Occipital lobe (tissue), 2 donors: ENCODE data around the gene TES. TPM values are rescaled to one million over a fixed set of nuclear protein-coding genes. Genes with fewer than 3 reads are reported as not detected.

Experiments
- DNase-seq: peaks from one replicate; lab custom pipeline; 2025; lab: John Stamatoyannopoulos, UW
- total RNA-seq: library from RNA; depleted of rRNA; stranded (reverse); fragments of >200 nt; gene quantifications from one replicate; pipeline ENCODE4 v1.2.3, GENCODE V29; 2014

TES gene
- total RNA-seq, 1 donor from 2014 or later, result 13.4 TPM

DNA sequence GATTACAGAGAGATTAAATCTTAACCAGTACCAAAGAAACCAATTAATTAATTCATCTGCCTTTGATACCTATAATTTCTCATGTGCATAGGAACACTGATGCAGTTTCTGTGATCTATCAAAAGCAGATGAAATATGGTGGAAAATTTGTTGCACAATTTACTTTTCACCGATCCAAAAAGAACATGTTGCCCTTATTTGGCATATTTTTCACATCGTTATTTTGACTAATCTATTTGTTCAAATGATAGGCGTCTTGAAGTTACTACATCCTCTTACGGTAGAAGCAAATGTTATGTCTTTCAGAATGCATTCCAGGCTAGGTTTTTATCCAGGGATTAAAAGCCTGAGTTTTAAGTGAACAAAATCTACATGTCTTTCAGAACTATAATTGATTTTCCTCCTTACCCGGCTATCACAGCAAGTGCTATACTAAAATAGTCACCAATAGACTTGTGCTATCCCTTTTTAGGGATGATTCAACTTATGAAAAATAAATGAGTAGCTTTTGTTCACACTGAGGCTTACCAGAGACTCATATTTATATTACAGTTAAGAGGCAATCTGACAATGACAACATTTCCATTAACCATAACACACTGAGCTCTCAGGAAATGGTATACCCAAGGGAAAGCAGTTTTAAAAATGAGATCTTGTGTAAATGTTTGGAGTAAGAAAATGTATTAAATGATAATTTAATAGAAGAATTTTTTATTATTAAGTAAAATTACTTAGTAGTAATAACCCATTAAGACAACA is 16.8 kb upstream of the TES start:
- no peak for DNase-seq

DNA sequence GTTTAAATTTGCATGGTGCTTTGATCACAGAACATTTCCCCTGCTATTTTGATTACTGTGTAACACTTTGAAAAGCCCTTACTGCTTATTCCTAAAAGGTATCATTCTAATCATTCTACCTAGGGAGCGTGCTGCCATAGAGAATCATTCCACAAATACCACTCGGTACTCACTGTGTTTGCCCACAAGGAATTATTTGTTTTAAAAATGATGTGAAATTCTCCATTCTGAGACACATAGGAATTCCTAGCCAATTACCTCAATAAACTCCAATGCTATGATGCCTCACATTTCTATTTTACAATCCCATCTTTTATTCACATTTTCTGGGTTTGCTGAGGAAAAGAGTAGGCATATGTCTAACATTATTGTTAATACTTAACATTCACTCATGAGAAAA is 16.2 kb upstream of the TES start:
- DNase-seq, result no peak

DNA sequence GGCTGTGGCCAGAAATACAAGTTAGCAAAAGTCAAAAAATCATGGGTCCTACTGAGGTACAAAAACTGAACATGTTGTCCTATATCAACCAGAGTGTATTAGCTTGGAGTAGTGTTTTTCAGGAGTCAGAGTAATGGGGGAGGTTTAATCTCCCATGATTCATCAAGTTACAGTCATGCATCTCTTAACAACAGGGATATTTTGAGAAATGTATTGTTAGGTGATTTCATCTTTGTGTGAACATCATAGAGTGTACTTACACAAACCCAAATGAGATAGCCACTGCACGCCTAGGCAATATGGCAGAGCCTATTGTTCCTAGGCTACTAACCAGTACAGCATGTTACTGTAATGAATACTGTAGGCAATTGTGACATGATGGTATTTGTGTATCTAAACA is 14.9 kb upstream of the TES start:
- DNase-seq, result no peak

DNA sequence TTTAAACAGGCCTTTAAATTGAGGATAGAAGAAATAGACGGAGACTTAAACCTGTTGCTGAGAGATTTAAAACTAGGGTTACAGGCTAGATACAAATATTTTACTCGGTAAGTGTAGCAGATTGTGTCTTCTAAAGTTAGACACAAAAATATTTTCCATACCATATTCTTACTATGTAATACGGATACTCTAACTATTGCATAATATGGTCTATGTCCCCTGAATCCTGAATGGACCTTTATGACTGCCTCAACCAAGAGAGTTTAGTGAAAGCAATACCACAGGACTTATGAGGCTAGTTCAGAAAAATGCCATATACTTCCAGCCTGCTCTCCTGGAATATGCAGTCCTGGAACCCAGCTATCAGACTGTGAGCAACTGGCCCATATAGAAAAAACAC is 13.4 kb upstream of the TES start:
- DNase-seq, result no peak

DNA sequence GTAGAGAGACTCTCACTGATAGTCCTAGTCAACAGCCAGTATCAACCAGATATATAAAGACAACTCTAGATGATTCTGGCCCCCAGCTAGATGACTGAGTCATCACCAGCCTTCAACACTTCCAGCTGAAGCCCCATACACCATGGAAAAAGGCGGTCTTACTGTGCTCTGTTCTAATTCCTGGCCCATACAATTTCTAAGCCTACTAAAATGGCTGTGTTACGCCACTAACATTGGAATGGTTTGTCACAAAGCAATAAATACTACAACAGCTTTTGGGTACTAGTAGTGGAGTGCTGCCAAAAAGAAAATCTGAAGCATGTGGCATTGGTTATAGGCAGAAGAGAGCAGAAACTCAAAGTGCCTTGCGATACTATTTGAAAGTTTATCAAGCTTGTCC is 13.0 kb upstream of the TES start:
- no peak for DNase-seq

DNA sequence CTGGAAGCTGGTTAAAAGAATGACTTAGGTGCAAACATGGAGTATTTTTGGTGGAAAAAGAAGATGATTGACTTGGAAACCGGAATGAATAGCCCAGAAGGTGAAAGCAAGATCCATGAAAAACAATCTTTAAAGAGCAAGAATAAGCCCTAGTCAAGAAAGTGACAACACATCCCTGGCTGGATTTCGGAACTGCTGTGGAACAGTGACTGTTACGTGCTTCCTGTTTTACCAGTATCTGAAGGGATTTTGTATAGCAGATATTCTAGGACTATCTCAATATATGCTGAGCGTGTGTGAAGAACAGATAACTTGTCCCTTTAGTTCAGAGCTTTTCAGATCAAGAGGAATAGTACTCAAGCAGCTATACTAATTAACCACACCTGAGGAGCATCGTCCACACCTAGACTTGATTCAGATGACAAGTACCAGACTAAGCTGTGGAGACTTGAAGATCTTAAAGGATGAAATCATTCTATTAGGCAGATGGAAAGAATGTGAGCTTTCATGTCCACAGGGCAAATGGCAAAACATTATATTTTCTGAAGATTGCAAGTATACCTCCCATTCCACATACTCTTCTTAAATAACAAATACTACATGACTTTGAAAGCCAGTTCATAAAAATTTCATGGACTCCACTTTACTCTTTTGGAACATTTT is 11.5 kb upstream of the TES start:
- no peak for DNase-seq

DNA sequence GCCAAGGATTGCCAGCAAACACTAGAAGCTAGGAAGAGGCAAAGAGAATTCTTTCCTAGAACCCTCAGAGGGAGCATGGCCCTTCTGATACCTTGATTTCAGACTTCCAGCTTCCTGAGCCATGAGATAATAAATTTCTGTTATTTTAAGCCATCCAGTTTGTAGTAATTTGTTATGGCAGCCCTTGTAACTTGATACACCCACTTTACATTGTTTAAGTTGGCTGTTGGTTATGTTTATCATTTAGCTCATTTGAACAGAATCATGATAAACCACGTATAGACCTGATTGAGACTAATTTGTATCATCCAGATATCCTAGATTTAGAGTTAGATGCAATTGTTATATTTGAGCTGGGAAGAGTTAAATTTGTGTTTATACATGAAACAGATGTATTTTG is 9.4 kb upstream of the TES start:
- no peak for DNase-seq

DNA sequence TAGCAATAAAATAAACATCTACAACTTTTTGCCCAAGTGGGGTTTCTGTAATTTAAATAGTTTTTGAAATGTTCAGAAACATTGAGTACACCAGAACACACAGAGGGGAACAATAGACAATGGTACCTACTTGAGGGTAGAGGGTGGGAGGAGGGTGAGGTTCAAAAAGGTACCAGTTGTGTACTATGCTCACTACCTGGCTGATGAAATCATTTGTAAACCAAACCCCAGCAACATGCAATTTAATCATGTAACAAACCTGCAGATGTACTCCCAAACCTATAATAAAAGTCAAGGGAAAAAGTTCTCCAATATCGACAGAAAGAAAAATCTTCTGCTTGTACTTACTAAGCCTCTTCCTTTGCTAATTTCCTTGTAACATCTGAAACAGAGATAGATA is 4.2 kb upstream of the TES start:
- DNase-seq, result no peak

DNA sequence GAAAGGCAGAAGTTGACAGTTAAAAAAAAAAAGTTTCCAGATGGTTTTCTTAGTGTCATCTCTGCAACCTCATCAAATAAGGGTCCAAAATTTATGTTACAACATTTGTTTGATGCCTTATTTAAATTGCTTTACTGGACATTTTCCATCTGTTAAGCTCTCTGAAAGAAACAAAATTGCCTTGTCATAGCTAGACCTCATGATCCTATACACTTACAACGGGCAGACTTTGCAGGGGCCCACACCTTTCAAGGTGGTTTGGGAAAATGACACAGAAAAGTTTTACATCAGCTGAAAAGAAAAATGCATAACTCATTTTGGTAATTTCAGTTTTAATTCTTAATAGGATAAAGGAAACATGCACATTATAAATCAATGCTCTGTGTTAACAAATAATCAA is 1.4 kb upstream of the TES start:
- DNase-seq, result no peak

DNA sequence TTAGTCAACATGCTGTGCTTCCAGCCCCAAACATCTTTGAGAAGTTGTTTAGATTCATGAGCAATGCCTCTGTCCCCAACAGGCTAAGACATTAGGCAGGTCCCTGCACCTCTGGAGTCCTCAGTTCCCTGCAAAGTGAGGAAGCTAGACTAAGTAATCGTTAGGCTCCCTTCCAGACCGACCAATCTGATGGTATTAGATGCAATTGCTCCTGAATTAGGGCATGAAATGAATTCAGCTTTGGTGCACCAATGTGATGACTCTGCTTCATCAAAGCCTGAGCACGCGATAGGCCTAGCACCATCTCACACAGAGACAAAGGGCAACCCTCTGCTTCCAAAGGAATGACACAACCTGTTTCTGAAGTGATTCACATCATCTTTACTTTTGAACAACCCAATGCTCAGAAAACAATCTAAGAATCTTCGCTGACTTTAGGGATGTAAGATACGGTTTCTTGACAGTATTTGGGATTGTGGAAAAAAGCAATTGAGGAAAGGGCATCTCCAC is 723 bp upstream of the TES start:
- no peak for DNase-seq

DNA sequence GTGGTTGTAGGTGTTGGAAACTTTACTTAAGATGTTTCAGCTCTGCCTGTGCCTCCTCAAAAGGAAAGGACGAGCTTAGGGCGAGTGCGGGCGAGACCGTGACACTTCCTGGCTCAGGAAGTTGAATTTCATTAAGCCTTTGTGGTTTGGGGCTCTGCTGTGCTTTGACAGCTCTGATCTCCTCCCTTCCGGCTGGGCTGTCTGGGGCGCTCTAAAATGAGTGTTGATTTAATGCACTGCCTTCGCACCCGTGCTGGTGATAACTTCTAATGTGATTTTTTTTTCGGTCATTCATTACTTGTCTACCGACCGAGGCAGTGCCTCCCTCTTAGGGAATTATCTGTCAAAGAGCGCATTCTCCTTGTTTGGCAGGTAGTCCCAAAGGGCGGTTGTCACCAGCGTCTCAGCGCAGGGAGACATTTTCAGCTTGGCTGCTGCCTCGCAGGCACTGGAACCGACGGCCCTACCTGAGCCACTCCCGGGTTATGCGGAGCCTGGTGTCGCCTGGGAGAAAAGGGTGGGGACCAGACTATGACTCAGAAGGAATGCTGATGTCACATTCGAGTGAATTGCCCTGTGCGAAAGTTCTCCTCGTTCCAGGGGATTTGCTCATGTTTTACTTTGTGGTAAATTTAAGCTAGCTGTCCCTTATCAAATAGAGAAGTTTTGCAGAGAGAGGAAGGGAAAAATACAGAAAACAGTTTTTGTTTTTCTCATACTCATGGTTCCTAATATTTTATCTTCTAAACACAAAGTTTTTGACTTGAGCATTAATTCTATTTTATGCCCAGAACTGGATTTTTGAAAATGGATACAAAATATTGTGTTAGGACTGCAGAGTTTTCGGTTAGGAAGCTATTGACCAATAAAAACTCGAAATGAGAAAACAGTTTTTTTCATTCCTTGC is 920 bp downstream of the TES start:
- DNase-seq, result no peak

DNA sequence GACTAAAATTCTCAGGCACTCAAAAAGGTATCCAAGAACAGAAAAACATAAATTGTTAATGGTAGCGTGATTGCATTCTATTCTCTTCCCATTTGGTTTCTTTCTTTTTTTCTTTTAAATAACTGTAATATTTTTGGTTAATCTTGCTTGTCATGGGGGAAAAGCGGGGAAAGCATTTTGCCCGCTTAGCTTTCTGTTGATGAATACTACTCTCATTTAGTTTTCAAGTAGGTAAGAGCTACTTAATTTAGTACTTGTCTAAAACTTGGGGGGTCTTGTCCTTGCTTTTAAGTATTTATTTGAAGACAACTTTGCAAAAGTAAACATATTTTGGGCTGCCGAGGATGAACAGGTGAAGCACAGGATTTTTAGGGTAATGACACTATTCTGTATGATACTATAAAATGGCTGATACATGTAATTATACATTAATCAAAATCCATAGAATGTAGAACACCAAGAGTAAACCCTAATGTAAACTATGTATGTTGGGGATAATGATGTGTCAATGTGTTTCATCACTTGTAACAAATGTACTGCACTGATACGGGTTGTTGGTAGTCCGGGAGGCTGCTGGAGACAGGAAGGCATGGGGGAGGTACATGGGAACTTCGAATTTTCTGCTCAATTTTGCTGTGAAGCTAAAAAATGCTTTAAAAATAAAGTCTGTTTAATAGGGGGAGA is 1.7 kb downstream of the TES start:
- DNase-seq, result no peak

DNA sequence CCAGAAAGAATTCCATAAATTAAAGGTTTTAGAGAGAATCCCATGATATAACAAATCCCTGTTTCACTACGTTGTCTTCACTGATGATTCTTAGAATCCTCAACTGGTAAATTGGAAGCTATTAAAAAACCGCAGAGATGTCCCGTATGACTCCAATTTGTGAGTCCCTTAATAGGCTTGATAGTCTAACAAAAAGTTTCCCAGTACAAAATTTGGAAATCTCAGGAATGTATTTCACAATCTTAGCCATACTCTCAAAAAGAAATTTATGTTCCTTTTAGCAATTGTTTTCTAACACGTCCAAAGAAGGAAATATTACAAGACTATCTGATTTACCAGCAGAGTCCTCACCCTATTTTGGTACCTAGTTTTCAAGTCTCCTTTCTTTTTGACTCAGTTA is 2.5 kb downstream of the TES start:
- no peak for DNase-seq

DNA sequence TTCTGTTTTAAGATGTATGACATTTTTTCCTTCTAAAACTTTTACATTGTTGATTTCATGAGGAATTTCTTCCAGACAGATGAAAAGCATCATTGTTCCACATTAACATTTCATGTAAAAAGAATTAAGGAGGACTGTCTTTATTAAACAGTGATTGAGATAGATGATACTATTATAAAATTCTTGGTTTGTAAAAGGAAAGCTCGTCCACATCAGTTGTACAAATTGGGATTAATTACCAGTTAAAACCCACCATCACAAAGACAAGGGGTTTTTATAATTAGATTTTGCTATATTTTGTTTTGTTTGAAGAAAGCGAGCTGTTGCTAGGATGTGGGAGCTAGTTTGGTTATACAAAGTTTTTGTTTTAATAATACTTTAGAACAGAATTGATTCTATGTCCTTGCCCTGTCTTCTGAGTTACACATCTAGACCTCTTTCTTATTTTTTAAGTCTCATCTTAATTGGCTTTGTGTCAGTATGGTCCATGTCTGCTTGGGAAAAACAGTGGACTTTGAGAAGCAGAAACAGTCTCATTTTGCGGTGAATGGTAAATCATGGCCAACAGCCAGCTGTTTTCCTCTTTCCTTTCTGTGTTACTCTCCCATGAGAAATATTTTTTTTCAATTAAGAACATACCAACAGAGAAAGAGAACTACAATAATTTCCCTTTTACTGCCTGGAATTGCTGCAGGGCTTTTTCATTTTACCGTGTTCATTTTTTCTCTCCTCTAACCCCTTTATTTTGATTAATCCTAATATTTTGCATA is 3.2 kb downstream of the TES start:
- DNase-seq, result no peak

DNA sequence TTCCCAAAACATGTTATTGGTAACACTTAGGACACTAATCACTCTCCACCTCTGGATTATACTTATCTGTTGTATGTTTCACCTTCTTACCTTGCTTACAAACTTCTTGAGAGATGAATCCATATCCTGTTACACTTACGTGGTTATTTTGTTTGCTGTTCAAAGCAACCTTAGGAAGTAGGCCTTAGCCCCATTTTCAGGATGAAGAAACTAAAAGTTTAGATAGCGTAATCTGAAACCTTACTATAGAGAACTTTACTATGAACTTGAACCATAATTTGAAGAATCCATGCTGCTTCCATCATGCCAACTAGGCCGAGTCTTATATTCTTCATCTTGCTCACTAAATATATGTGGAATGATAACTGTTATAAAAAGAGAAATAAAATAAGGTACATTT is 4.6 kb downstream of the TES start:
- no peak for DNase-seq

DNA sequence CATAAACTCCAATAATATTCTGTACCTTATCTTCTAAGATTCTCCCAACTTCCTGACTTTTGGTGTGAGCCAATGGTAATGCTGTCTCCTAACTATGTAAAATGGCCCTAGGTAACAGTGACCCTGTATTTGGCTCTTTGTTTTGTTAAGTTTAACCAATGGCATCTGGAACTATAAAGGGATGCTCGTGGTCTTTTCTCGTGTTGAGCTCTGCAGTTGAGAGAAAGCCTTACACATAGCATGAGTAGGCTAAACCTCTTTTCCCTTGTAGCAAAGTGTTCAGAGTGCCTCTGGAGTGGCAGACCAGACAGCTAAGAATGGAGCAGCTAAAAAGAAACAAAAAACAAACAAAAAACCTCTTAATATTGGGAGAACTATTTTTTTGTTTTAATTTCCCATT is 5.2 kb downstream of the TES start:
- no peak for DNase-seq

DNA sequence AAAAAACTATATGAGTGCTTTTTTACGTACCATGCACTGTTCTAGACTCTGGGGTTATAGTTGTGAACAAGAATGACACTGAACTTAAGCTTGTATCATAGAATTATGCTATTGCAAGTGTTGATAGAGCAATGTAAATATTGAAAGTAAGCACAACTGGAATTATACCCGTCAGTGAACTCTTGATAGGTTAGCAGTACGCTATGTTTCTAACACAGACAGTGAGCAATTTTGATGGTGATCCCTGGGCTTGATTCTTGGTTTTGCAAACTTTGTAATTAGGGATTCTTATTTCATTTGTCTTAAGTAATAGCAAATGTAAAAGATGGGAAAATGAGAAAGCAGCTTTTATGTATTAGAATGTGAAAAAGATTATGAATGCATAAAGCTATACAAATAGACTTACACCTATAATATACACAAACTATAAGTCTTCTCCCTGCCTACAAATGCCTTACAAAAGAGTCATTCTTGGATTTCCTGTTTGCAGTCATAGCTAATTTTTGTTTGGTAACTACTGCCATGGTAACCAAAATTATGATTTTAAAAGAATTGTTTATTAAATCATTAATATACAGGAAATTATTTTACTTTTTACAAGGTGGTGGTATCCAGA is 6.7 kb downstream of the TES start:
- no peak for DNase-seq

DNA sequence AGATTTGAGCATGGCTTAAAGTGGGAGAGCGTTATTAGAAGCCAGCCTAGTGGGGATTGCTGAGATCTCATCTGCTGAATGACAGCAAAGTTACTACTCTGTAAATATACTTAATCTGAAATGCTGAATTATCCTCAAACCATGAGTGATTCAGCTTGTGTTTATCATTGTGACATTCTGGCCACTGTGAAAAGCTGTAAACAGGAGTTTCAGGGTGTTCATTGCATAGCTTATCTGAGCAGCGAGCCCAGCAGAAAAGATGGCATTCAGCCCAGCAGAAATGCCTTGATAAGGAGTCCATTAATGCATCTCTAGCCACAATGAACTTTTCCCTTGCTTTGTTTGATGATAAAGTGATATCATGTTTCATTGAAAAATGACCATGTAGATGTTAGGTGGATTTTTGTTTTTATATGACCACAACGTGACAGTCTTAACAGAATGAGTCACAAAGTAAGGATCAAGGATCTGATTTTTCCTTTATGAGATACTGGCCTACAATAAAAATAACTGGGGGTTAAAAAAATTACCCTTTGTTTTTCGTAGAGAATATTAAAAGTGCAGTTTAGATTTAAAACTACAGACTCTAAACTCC is 7.8 kb downstream of the TES start:
- DNase-seq, result no peak

DNA sequence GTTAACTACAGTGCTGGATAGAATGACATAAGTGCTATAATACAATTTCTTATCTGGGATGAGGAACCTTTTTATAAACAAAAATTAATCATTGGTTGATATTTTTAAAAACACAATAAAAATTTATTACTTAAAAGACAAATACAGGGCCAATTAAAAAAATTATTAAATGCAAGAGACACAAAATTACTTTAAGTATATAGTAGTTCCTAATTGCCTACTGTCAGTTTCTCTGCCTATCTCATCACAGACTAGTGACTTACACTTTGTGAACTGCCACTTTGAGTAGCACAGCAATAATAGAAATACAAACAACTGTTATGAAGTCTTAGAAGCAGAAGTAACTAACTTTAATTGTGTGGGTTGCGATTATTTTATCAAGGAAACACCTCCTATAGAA is 8.4 kb downstream of the TES start:
- no peak for DNase-seq

DNA sequence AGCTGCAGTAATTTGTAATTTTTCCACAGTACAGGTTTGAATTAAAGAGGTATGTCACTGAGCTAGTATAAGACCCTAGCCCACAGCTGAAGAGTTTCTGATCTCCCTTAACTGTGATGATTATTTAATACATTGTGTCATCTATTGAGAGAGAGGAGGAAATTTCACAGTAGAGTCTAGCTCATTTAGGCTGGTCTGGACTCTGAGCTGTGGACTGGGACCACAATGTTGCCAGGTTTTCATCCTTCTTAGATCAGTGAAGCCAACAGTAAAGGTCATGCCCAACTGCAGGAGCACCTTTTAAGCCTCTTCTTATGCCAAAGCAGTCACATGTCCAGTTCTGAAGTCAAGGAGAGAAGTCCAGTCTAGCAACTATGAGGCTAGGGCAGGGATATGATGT is 8.9 kb downstream of the TES start:
- no peak for DNase-seq
